Left renal pelvis (tissue), 4 donors: ENCODE results near the gene KANK2. TPM values are rescaled to one million over a fixed set of nuclear protein-coding genes. Genes with fewer than 3 reads are reported as not detected.

Source experiments
- polyA plus RNA-seq, 4 donors: library from polyadenylated mRNA; unstranded; fragments of 120-200 nt; gene quantifications; one replicate each; pipeline ENCODE4 v1.2.1, GENCODE V29; 2013; ENCODE audit not compliant: insufficient read length in 4 of 4

KANK2 gene
- polyA plus RNA-seq, 4 donors, result 110 to 199 (median 130) TPM

Other genes with a start within 250 kb of the KANK2 start
- gene SMARCA4, start 236.5 kb downstream of the KANK2 start, polyA plus RNA-seq, result 100 to 1,000 TPM in 3 of 4 donors, 10 to 100 TPM in 1; 75.6 to 163 (median 148) TPM
- 10 to 100 TPM; 17.9 to 26.9 (median 25.0) TPM for gene LDLR, start 108.1 kb downstream of the KANK2 start, polyA plus RNA-seq
- 10 to 100 TPM; 15.8 to 20.0 (median 17.9) TPM for gene SPC24, start 41.8 kb downstream of the KANK2 start, polyA plus RNA-seq
- under 1 TPM; 0.32 to 0.56 (median 0.48) TPM for gene ANGPTL8, start 42.1 kb upstream of the KANK2 start, polyA plus RNA-seq
- 10 to 100 TPM; 29.6 to 56.0 (median 40.2) TPM for gene DOCK6, start 65.0 kb upstream of the KANK2 start, polyA plus RNA-seq
- gene TSPAN16, start 98.6 kb upstream of the KANK2 start, polyA plus RNA-seq, result not detected
- 10 to 100 TPM in 3 of 4 donors, 1 to 10 TPM in 1; 8.6 to 18.4 (median 17.0) TPM for gene RAB3D, start 142.1 kb upstream of the KANK2 start, polyA plus RNA-seq
- gene TMEM205, start 148.7 kb upstream of the KANK2 start, polyA plus RNA-seq, result 100 to 1,000 TPM in 3 of 4 donors, 10 to 100 TPM in 1; 64.3 to 142 (median 122) TPM
- 10 to 100 TPM; 19.0 to 43.4 (median 23.4) TPM for gene CCDC159, start 149.0 kb upstream of the KANK2 start, polyA plus RNA-seq
- gene PLPPR2, start 157.9 kb upstream of the KANK2 start, polyA plus RNA-seq, result 10 to 100 TPM; 10.5 to 30.4 (median 17.1) TPM
- gene SWSAP1, start 177.1 kb upstream of the KANK2 start, polyA plus RNA-seq, result 1 to 10 TPM; 2.5 to 3.7 (median 3.0) TPM
- gene EPOR, start 186.8 kb upstream of the KANK2 start, polyA plus RNA-seq, result 10 to 100 TPM in 3 of 4 donors, 1 to 10 TPM in 1; 6.3 to 41.9 (median 20.9) TPM
- 100 to 1,000 TPM in 1 of 4 donors, 10 to 100 TPM in 2, 1 to 10 TPM in 1; 1.7 to 148 (median 71.4) TPM for gene RGL3, start 221.8 kb upstream of the KANK2 start, polyA plus RNA-seq
- 1 to 10 TPM in 3 of 4 donors, under 1 TPM in 1; 0.56 to 2.6 (median 1.5) TPM for gene ODAD3, start 237.6 kb upstream of the KANK2 start, polyA plus RNA-seq
- gene PRKCSH, start 238.1 kb upstream of the KANK2 start, polyA plus RNA-seq, result 100 to 1,000 TPM; 306 to 374 (median 342) TPM